GM12878 (cell line): ENCODE results near the gene RARS1. TPM values are rescaled to one million over a fixed set of nuclear protein-coding genes. Genes with fewer than 3 reads are reported as not detected.

ENCODE experiments used
- ATAC-seq: fragments of 200-7000 bp; cut with Tn5 transposase; 3 replicates; pipeline ENCODE4 v1.9.1; 2020; ENCODE audit warnings: mild to moderate bottlenecking, moderate library complexity
- BruUV-seq: library from RNA; stranded (reverse); fragments of 400-500 nt; replicated peaks from 2 replicates; lab custom pipeline; 2021; lab: Mats Ljungman, UMichigan
- CTCF ChIA-PET: fragments of 300-600 bp; sonication (Branson Sonifier 250); formaldehyde crosslinking; extraction: SDS; loops from one replicate; lab custom pipeline; 2021; ENCODE audit warnings: inconsistent platforms; lab: Yijun Ruan, JAX
- POLR2A ChIA-PET: fragments of 350-600 bp; formaldehyde crosslinking; extraction: SDS; loops from one replicate; lab custom pipeline; 2021; ENCODE audit warnings: inconsistent platforms; lab: Charles Lee
- RAD21 ChIA-PET: fragments of 300-600 bp; sonication (Branson Sonifier 250); formaldehyde crosslinking; loops from one replicate; lab custom pipeline; 2023; ENCODE audit warnings: antibody characterized with exemption; ENCODE audit not compliant: unreplicated experiment; lab: Charles Lee
- SMC1A ChIA-PET: fragments of 300-600 bp; sonication (Branson Sonifier 250); formaldehyde crosslinking; loops from one replicate; lab custom pipeline; 2023; ENCODE audit not compliant: unreplicated experiment, uncharacterized antibody; lab: Charles Lee
- DNase-seq: peaks from one replicate; pipeline ENCODE4 v3.0.0-alpha.2; 2011; ENCODE audit warnings: low read depth, low spot score
- FAIRE-seq: peaks from 3 replicates; lab custom pipeline; 2011; peaks lifted over from hg19 to GRCh38; lab: Jason Lieb, UNC
- H2AFZ ChIP-seq: 2 replicates; pipeline ENCODE4 v1.6.0; 2011; ENCODE audit warnings: low read depth, low read length, control low read depth; ENCODE audit not compliant: control insufficient read depth
- H3K27ac ChIP-seq: 2 replicates; pipeline ENCODE4 v1.5.1; 2011; ENCODE audit warnings: control low read depth; ENCODE audit not compliant: control insufficient read depth, insufficient read depth
- H3K27me3 ChIP-seq, 2 experiments: replicated peaks in 1 of 2; 2 replicates each; pipeline versions ENCODE4 v1.6.0 to v1.6.1; 2011; ENCODE audit warnings: low read length in 1 of 2; ENCODE audit not compliant: control insufficient read depth in 2 of 2, insufficient read depth in 2 of 2
- H3K36me3 ChIP-seq, 2 experiments: 2 replicates each; pipeline ENCODE4 v1.5.1; 2011; ENCODE audit warnings: low read length in 1 of 2; ENCODE audit not compliant: control insufficient read depth in 2 of 2, insufficient read depth in 2 of 2
- H3K4me1 ChIP-seq: 2 replicates; pipeline ENCODE4 v1.6.1; 2011; ENCODE audit warnings: mild to moderate bottlenecking, low read length, moderate library complexity, mixed read lengths; ENCODE audit not compliant: control insufficient read depth, insufficient read depth
- H3K4me2 ChIP-seq: 2 replicates; pipeline ENCODE4 v1.6.0; 2011; ENCODE audit warnings: control low read depth; ENCODE audit not compliant: control insufficient read depth, insufficient read depth
- H3K4me3 ChIP-seq: fragments of 200-600 bp; sonication (generic); 2 replicates; pipeline ENCODE4 v1.5.1; 2016
- H3K79me2 ChIP-seq: 2 replicates; pipeline ENCODE4 v1.6.0; 2011; ENCODE audit warnings: low read length; ENCODE audit not compliant: control insufficient read depth, insufficient read depth
- H3K9ac ChIP-seq: 2 replicates; pipeline ENCODE4 v1.8.0; 2011; ENCODE audit warnings: low read length, control low read depth, mixed read lengths; ENCODE audit not compliant: control insufficient read depth, insufficient read depth
- H3K9me3 ChIP-seq: replicated peaks from 3 replicates; pipeline ENCODE4 v1.5.1; 2011; ENCODE audit warnings: mild to moderate bottlenecking, low read length; ENCODE audit not compliant: control insufficient read depth, insufficient read depth
- H4K20me1 ChIP-seq: 2 replicates; pipeline ENCODE4 v1.6.0; 2011; ENCODE audit not compliant: control insufficient read depth, insufficient read depth
- KAT2A ChIP-seq: conservative IDR thresholded peaks from 2 replicates; pipeline ENCODE4 v1.6.1; 2011; ENCODE audit warnings: low read depth, low read length; ENCODE audit not compliant: control insufficient read depth
- KLF5 ChIP-seq: fragments of 450-650 bp; IDR thresholded peaks from 2 replicates; pipeline ENCODE4 v1.6.1; 2014; ENCODE audit warnings: mild to moderate bottlenecking; ENCODE audit not compliant: partially characterized antibody
- NBN ChIP-seq: fragments of 450-650 bp; IDR thresholded peaks from 2 replicates; pipeline ENCODE4 v1.6.1; 2016
- WGBS: methylation state at CpG from one replicate; pipeline ENCODE4 v1.1.6; 2016; ENCODE audit warnings: low lambda C conversion rate; ENCODE audit not compliant: insufficient replicate concordance, insufficient coverage; ENCODE audit errors: missing lambda C conversion rate; 5-methylcytosine and 5-hydroxymethylcytosine counted together
- in situ Hi-C: fragments of 300-500 bp; cut with MboI; formaldehyde crosslinking; loops from 9 replicates; pipeline ENCODE4 v1.14.3; 2018; ENCODE audit warnings: mixed read lengths
- intact Hi-C: fragments of 100-400 bp; cut with micrococcal nuclease; formaldehyde crosslinking; loops from one replicate; pipeline ENCODE4 v1.14.2; 2022; ENCODE audit not compliant: unreplicated experiment
- polyA plus RNA-seq, 11 experiments: library from polyadenylated mRNA; depleted of rRNA in 4 of 11; unstranded in 6 of 11; stranded (reverse) in 5 of 11; fragments of >200 nt; fragmentation: Nextera tagmentation in 4 of 11; fragmentation: Illumina TruSeq in 1 of 11; extraction: Ambion mirVana in 4 of 11; extraction: Trizol in 1 of 11; gene quantifications; 1 replicate in 1 of 11; 2 replicates in 10 of 11; pipeline versions ENCODE4 v1.2.1 to v1.2.3, GENCODE V29; 2011 to 2016; ENCODE audit warnings: inconsistent platforms in 2 of 11, missing spikeins in 2 of 11, low read depth in 1 of 11
- total RNA-seq, 4 experiments: library from RNA; depleted of rRNA in 3 of 4; stranded (reverse); fragments of >200 nt in 3 of 4; fragmentation: Illumina TruSeq in 1 of 4; extraction: Trizol in 1 of 4; gene quantifications; 2 replicates each; pipeline versions ENCODE4 v1.2.1 to v1.2.3, GENCODE V29; 2013 to 2021
- TF ChIP-seq, protein P1 (sequence below): fragments of 450-650 bp; IDR thresholded peaks from 2 replicates; pipeline ENCODE4 v1.6.1; 2017; ENCODE audit warnings: mild to moderate bottlenecking, moderate library complexity
- TF ChIP-seq, protein P2 (sequence below): IDR thresholded peaks from 2 replicates; pipeline ENCODE4 v1.6.1; 2012; ENCODE audit warnings: mild to moderate bottlenecking, low read depth, low read length
- TF ChIP-seq, protein P3 (sequence below): IDR thresholded peaks from 2 replicates; pipeline ENCODE4 v1.6.1; 2011; ENCODE audit warnings: borderline replicate concordance, low read depth, mild to moderate bottlenecking, moderate library complexity, low read length; ENCODE audit not compliant: insufficient read depth, poor library complexity, severe bottlenecking
- TF ChIP-seq, protein P4 (sequence below): IDR thresholded peaks from 2 replicates; pipeline ENCODE4 v1.6.1; 2011; ENCODE audit warnings: mild to moderate bottlenecking, low read depth, low read length, moderate library complexity; ENCODE audit not compliant: insufficient replicate concordance
- TF ChIP-seq, protein P5 (sequence below): IDR thresholded peaks from 2 replicates; pipeline ENCODE4 v1.6.1; 2011; ENCODE audit warnings: low read depth, mild to moderate bottlenecking, low read length, moderate library complexity, borderline replicate concordance; ENCODE audit errors: extremely low read depth

Gene RARS1
- total and polyA plus RNA-seq, 10 of the 15 experiments (the other 5 are each of a cell fraction or from before 2014, with no cell fraction given), result 80.5 to 127 (median 105) TPM

DNA sequence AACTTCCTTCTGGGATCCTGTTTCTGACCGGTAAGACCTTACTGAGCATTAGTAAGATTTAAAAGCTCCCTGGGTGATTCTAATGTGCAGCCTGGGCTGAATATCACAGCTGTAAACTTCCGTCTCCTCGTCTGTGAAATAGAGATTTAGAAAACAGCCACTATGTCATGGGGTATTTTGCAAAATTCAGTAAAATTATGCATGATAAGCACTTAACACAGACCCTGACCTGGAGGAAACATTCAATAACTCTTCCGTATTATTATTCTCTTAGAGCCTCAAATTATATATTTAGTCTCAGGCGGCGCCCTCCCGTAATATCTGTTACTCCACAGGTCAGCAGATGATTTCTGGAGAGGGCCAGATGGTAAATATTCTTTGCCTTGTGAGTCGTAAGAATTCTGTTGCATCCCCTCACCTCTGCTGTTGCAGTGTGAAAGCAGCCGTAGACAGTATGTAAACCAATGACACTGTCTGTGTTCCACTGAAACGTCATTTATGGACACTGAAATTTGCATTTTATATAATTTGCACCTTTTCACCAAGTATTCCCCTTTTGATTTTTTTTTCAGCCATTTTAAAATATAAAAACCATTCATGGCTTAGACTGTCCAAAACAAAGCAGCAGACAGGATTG is 39.2 kb upstream of the RARS1 start (continued):
- TF ChIP-seq, protein P1, sequence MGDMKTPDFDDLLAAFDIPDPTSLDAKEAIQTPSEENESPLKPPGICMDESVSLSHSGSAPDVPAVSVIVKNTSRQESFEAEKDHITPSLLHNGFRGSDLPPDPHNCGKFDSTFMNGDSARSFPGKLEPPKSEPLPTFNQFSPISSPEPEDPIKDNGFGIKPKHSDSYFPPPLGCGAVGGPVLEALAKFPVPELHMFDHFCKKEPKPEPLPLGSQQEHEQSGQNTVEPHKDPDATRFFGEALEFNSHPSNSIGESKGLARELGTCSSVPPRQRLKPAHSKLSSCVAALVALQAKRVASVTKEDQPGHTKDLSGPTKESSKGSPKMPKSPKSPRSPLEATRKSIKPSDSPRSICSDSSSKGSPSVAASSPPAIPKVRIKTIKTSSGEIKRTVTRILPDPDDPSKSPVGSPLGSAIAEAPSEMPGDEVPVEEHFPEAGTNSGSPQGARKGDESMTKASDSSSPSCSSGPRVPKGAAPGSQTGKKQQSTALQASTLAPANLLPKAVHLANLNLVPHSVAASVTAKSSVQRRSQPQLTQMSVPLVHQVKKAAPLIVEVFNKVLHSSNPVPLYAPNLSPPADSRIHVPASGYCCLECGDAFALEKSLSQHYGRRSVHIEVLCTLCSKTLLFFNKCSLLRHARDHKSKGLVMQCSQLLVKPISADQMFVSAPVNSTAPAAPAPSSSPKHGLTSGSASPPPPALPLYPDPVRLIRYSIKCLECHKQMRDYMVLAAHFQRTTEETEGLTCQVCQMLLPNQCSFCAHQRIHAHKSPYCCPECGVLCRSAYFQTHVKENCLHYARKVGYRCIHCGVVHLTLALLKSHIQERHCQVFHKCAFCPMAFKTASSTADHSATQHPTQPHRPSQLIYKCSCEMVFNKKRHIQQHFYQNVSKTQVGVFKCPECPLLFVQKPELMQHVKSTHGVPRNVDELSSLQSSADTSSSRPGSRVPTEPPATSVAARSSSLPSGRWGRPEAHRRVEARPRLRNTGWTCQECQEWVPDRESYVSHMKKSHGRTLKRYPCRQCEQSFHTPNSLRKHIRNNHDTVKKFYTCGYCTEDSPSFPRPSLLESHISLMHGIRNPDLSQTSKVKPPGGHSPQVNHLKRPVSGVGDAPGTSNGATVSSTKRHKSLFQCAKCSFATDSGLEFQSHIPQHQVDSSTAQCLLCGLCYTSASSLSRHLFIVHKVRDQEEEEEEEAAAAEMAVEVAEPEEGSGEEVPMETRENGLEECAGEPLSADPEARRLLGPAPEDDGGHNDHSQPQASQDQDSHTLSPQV, result no peak
- TF ChIP-seq NBN (no peak), KAT2A (no peak)
- TF ChIP-seq, protein P2, sequence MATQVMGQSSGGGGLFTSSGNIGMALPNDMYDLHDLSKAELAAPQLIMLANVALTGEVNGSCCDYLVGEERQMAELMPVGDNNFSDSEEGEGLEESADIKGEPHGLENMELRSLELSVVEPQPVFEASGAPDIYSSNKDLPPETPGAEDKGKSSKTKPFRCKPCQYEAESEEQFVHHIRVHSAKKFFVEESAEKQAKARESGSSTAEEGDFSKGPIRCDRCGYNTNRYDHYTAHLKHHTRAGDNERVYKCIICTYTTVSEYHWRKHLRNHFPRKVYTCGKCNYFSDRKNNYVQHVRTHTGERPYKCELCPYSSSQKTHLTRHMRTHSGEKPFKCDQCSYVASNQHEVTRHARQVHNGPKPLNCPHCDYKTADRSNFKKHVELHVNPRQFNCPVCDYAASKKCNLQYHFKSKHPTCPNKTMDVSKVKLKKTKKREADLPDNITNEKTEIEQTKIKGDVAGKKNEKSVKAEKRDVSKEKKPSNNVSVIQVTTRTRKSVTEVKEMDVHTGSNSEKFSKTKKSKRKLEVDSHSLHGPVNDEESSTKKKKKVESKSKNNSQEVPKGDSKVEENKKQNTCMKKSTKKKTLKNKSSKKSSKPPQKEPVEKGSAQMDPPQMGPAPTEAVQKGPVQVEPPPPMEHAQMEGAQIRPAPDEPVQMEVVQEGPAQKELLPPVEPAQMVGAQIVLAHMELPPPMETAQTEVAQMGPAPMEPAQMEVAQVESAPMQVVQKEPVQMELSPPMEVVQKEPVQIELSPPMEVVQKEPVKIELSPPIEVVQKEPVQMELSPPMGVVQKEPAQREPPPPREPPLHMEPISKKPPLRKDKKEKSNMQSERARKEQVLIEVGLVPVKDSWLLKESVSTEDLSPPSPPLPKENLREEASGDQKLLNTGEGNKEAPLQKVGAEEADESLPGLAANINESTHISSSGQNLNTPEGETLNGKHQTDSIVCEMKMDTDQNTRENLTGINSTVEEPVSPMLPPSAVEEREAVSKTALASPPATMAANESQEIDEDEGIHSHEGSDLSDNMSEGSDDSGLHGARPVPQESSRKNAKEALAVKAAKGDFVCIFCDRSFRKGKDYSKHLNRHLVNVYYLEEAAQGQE, result no peak

DNA sequence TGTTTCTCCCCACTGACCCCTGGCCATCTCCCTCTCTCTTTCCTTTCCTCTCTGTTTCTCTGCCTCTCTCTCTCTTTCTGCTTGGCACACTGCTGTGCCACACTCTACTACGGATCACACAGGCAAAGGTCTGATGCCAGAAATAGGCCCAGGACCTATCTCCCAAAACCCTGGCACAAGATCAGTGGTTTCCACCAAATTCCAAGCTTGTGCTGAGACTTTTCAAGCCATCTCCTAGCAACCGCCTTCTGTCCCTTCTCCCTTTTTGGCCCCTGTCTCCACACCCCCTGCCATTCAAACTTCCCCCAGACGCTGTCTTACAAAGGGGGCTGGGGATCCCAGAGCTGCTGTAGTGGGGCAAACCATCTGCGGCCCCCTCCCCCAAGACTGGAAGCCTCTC is 38.5 kb upstream of the RARS1 start:
- ATAC-seq (no peak), DNase-seq (no peak), FAIRE-seq (no peak)
- no TSS peak for BruUV-seq
- intact Hi-C loops (no loop called here), in situ Hi-C loops (no loop called here)
- Histone ChIP-seq H3K27ac (no peak overlapping the region), H3K4me1 (no peaks in the 10 kb centered on the region), H3K79me2 (no peaks in the 10 kb centered on the region), H4K20me1 (no peaks in the 10 kb centered on the region), H3K4me2 (no peak overlapping the region), H3K27me3 (no peaks in the 10 kb centered on the region), H3K4me3 (no peak overlapping the region), H3K36me3 (no peaks in the 10 kb centered on the region), H3K9ac (no peak overlapping the region), H2AFZ (no peak overlapping the region), H3K9me3 (no peaks in the 10 kb centered on the region)
- ChIA-PET CTCF (no interaction called here), POLR2A (no interaction called here), RAD21 (no interaction called here), SMC1A (no interaction called here)
- WGBS, result 58% methylated on average over 4 of the region's 4 CpGs
- TF ChIP-seq, protein P3, sequence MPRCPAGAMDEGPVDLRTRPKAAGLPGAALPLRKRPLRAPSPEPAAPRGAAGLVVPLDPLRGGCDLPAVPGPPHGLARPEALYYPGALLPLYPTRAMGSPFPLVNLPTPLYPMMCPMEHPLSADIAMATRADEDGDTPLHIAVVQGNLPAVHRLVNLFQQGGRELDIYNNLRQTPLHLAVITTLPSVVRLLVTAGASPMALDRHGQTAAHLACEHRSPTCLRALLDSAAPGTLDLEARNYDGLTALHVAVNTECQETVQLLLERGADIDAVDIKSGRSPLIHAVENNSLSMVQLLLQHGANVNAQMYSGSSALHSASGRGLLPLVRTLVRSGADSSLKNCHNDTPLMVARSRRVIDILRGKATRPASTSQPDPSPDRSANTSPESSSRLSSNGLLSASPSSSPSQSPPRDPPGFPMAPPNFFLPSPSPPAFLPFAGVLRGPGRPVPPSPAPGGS, result no peak
- TF ChIP-seq, protein P4, sequence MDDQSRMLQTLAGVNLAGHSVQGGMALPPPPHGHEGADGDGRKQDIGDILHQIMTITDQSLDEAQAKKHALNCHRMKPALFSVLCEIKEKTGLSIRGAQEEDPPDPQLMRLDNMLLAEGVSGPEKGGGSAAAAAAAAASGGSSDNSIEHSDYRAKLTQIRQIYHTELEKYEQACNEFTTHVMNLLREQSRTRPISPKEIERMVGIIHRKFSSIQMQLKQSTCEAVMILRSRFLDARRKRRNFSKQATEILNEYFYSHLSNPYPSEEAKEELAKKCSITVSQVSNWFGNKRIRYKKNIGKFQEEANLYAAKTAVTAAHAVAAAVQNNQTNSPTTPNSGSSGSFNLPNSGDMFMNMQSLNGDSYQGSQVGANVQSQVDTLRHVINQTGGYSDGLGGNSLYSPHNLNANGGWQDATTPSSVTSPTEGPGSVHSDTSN, result no peak
- no peak for TF ChIP-seq KLF5
- TF ChIP-seq, protein P5, sequence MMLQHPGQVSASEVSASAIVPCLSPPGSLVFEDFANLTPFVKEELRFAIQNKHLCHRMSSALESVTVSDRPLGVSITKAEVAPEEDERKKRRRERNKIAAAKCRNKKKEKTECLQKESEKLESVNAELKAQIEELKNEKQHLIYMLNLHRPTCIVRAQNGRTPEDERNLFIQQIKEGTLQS, result no peak
